H1 (cell line): ENCODE measurements around the gene ESR1. TPM values are rescaled to one million over a fixed set of nuclear protein-coding genes. Genes with fewer than 3 reads are reported as not detected.

Experiments used
- ASH2L ChIP-seq: fragments of 200-600, 300-600 bp; sonication (generic); IDR thresholded peaks from one replicate; pipeline ENCODE4 v1.7.1; 2017; ENCODE audit warnings: low read length
- BRCA1 ChIP-seq: IDR thresholded peaks from 2 replicates; pipeline ENCODE4 v1.6.1; 2012; ENCODE audit warnings: low read depth, low read length, improper control_type of control experiment
- CBX5 ChIP-seq: fragments of 300-800, 300-1000 bp; sonication (generic); IDR thresholded peaks from 2 replicates; pipeline ENCODE4 v1.7.1; 2016; ENCODE audit warnings: antibody characterized with exemption, low read length, low read depth
- EGR1 ChIP-seq: IDR thresholded peaks from 2 replicates; pipeline ENCODE4 v1.6.1; 2011; ENCODE audit warnings: low read depth, low read length, borderline replicate concordance
- EZH2 ChIP-seq: fragments of 200-600 bp; sonication (generic); IDR thresholded peaks from 2 replicates; pipeline ENCODE4 v1.7.1; 2012; ENCODE audit warnings: low read depth, mild to moderate bottlenecking, moderate library complexity, low read length, inconsistent platforms; ENCODE audit not compliant: severe bottlenecking
- FOSL1 ChIP-seq: IDR thresholded peaks from 2 replicates; pipeline ENCODE4 v1.6.1; 2011; ENCODE audit warnings: mild to moderate bottlenecking, low read depth, low read length, moderate library complexity; ENCODE audit not compliant: insufficient read depth
- KDM4A ChIP-seq: IDR thresholded peaks from one replicate; pipeline ENCODE4 v1.7.1; 2012; ENCODE audit warnings: low read depth, mild to moderate bottlenecking, moderate library complexity, low read length, inconsistent platforms; ENCODE audit not compliant: severe bottlenecking
- POU5F1 ChIP-seq: IDR thresholded peaks from 2 replicates; pipeline ENCODE4 v1.6.1; 2011; ENCODE audit warnings: low read depth, mild to moderate bottlenecking, low read length, moderate library complexity
- RAD21 ChIP-seq, 2 experiments: IDR thresholded peaks in 1 of 2; conservative IDR thresholded peaks in 1 of 2; 2 replicates each; pipeline ENCODE4 v1.6.1; 2011; ENCODE audit warnings: low read depth in 2 of 2, low read length in 2 of 2, improper control_type of control experiment in 1 of 2, inconsistent platforms in 1 of 2, mild to moderate bottlenecking in 1 of 2, moderate library complexity in 1 of 2
- RBBP5 ChIP-seq: IDR thresholded peaks from 2 replicates; pipeline ENCODE4 v1.7.1; 2012; ENCODE audit warnings: low read depth, mild to moderate bottlenecking, inconsistent platforms, low read length, moderate library complexity, borderline replicate concordance
- SRF ChIP-seq: IDR thresholded peaks from 2 replicates; pipeline ENCODE4 v1.6.1; 2011; ENCODE audit warnings: mild to moderate bottlenecking, low read depth, low read length, moderate library complexity
- SUZ12 ChIP-seq: fragments of 200-600 bp; sonication (generic); IDR thresholded peaks from 2 replicates; pipeline ENCODE4 v1.6.1; 2012; ENCODE audit warnings: mild to moderate bottlenecking, inconsistent platforms, low read length, moderate library complexity, mixed read lengths
- polyA plus RNA-seq, 7 experiments: library from polyadenylated mRNA; depleted of rRNA in 3 of 7; stranded (reverse) in 5 of 7; unstranded in 2 of 7; fragments of >200 nt in 5 of 7; fragments of 200-250 nt in 2 of 7; gene quantifications; 1 replicate in 5 of 7; 2 replicates in 1 of 7; 4 replicates in 1 of 7; pipeline versions ENCODE4 v1.2.1 to v1.2.3, GENCODE V29; 2011 to 2013; ENCODE audit warnings: missing spikeins in 2 of 7, mixed read lengths in 2 of 7
- total RNA-seq: library from RNA; stranded (reverse); fragmentation: NEBNext Ultra II Directional; extraction: Animal tissue kit (Norgen Biotek cat#: 25700); gene quantifications from 2 replicates; pipeline ENCODE4 v1.2.1, GENCODE V29; 2021

The ESR1 gene
- total and polyA plus RNA-seq, 2 of the 8 experiments (the other 6 are each of a cell fraction or from before 2014, with no cell fraction given) = 0.03 to 0.17 TPM

DNA sequence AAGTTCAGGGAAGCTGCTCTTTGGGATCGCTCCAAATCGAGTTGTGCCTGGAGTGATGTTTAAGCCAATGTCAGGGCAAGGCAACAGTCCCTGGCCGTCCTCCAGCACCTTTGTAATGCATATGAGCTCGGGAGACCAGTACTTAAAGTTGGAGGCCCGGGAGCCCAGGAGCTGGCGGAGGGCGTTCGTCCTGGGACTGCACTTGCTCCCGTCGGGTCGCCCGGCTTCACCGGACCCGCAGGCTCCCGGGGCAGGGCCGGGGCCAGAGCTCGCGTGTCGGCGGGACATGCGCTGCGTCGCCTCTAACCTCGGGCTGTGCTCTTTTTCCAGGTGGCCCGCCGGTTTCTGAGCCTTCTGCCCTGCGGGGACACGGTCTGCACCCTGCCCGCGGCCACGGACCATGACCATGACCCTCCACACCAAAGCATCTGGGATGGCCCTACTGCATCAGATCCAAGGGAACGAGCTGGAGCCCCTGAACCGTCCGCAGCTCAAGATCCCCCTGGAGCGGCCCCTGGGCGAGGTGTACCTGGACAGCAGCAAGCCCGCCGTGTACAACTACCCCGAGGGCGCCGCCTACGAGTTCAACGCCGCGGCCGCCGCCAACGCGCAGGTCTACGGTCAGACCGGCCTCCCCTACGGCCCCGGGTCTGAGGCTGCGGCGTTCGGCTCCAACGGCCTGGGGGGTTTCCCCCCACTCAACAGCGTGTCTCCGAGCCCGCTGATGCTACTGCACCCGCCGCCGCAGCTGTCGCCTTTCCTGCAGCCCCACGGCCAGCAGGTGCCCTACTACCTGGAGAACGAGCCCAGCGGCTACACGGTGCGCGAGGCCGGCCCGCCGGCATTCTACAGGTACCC is at the start of gene ESR1 (continued):
- TF ChIP-seq BRCA1 (no peak), RAD21 (IDR thresholded peaks at IDR 0.05 in 1 of 2, conservative IDR thresholded peaks at IDR 0.05 in 1 of 2; ENCODE audit: low read depth in 2 of 2, low read length in 2 of 2) (no peak), SRF (no peak), FOSL1 (no peak), SUZ12 (peak; percentile 61), EZH2 (peak; percentile 82), POU5F1 (peak; percentile 61; the same call in 1 of the 2 replicates), CBX5 (no peak), ASH2L (no peak), EGR1 (no peak), RBBP5 (peak; percentile 19; the same call in 1 of the 2 replicates), KDM4A (peak; percentile 97)
